Measurements from ENCODE around the gene PSMG4. TPM values are rescaled to one million over a fixed set of nuclear protein-coding genes. Genes with fewer than 3 reads are reported as not detected.

Gene PSMG4
- total and polyA plus RNA-seq, 7 donors, result 18.6 to 31.3 (median 23.5) TPM

DNA sequence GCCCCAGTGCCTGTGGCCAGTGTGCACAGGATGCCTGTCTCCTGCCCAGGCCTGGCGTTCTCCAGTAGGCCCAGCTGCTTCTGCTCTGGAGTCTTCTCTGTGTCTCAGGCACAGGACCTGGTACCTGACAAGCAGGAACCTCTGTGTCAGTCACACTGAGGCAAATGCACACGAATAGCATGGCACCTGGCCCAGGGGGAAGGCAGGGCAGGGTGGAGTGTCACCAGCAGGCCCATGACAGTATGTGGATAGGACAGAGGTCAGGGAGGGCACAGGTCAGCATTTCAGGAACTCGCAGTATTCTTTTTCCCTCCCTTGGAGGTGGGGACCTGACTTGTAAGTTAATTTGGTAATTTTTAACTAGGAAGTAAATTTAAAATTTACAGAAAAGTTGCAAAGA lies 5.6 kb downstream of the PSMG4 start:
- Histone ChIP-seq H3K36me3 (ENCODE audit: insufficient read depth in 1 of 2, low read depth in 1 of 2) (peaks cover 0 to 25% of the 10 kb centered on the region in 2 donors), H3K4me1 (peaks cover 50% of the 10 kb centered on the region), H3K4me3 (no peak overlapping the region), H3K27ac (no peak overlapping the region), H3K9me3 (no peaks in the 10 kb centered on the region), H3K27me3 (ENCODE audit: insufficient read depth in 3 of 3, low read length in 2 of 3) (no peaks in the 10 kb centered on the region)
- DNase-seq (no peak), ATAC-seq (no peak)
- 71 to 78% (median 73%) methylated on average over 3 of the region's 3 CpGs for WGBS, 3 donors
- intact Hi-C loops (cut with DNase I), result no loop called here
- TF ChIP-seq, protein P1, sequence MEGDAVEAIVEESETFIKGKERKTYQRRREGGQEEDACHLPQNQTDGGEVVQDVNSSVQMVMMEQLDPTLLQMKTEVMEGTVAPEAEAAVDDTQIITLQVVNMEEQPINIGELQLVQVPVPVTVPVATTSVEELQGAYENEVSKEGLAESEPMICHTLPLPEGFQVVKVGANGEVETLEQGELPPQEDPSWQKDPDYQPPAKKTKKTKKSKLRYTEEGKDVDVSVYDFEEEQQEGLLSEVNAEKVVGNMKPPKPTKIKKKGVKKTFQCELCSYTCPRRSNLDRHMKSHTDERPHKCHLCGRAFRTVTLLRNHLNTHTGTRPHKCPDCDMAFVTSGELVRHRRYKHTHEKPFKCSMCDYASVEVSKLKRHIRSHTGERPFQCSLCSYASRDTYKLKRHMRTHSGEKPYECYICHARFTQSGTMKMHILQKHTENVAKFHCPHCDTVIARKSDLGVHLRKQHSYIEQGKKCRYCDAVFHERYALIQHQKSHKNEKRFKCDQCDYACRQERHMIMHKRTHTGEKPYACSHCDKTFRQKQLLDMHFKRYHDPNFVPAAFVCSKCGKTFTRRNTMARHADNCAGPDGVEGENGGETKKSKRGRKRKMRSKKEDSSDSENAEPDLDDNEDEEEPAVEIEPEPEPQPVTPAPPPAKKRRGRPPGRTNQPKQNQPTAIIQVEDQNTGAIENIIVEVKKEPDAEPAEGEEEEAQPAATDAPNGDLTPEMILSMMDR (IDR thresholded peaks at IDR 0.05), result no peak

DNA sequence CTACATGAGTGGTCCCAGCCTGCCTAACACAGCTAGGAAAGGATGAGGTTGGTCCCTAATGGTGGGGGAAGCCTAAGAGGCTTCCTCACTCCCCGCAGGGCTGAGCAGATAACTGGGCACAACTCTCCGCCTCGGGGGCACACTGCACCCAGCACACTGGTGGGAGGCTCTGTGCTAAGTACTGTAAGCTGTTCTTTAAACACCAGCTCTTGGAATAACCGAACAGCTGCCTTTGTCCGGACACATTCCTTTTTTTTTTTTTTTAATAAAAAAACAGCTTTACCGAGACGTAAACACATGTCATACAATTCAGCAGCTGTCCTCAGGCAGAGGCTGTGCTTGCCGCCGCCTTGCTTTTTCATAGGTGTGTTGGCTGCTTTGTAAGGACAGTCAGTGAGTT lies 6.9 kb downstream of the PSMG4 start:
- intact Hi-C loops (cut with DNase I), result no loop called here
- Histone ChIP-seq H3K27ac (no peak overlapping the region), H3K27me3 (ENCODE audit: insufficient read depth in 3 of 3, low read length in 2 of 3) (no peaks in the 10 kb centered on the region), H3K4me1 (peaks cover 41% of the 10 kb centered on the region), H3K4me3 (no peak overlapping the region), H3K9me3 (no peaks in the 10 kb centered on the region), H3K36me3 (ENCODE audit: insufficient read depth in 1 of 2, low read depth in 1 of 2) (peaks cover 0 to 38% of the 10 kb centered on the region in 2 donors)
- ATAC-seq, result no peak
- WGBS, 3 donors, result 52 to 58% (median 54%) methylated on average over 9 of the region's 9 CpGs
- no peak for DNase-seq
- TF ChIP-seq, protein P1 (IDR thresholded peaks at IDR 0.05), result no peak

DNA sequence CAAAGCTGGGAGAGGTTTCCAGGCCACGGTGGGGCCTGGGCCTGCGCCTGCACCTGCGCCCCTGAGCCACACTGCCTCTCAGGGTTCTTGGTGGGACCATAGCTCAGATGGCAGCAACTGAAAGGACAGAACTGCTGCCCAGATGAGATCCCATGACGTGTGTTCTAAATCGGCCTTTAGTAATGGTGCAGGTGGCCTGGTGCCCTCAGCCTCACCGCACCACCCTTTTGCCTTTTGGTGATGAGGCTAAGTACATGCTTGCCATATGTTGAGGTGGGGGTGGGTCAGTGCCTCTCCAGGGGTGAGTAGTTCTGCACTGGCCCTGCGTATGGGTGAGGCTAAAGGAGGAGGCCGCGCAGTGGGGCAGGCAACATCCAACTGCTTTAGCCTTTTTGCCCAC lies 7.4 kb downstream of the PSMG4 start:
- peaks cover 36% of the 10 kb centered on the region for H3K4me1 ChIP-seq
- no peak for ATAC-seq
- H3K9me3 ChIP-seq, result no peaks in the 10 kb centered on the region
- peaks cover 0 to 43% of the 10 kb centered on the region in 2 donors for H3K36me3 ChIP-seq (ENCODE audit: insufficient read depth in 1 of 2, low read depth in 1 of 2)
- intact Hi-C loops (cut with DNase I), result no loop called here
- no peaks in the 10 kb centered on the region for H3K27me3 ChIP-seq (ENCODE audit: insufficient read depth in 3 of 3, low read length in 2 of 3)
- no peak for DNase-seq
- no peak overlapping the region for H3K27ac ChIP-seq
- H3K4me3 ChIP-seq, result no peak overlapping the region
- TF ChIP-seq, protein P1 (IDR thresholded peaks at IDR 0.05), result no peak
- 36 to 64% (median 45%) methylated on average over 8 to 9 of the region's 9 CpGs for WGBS, 3 donors

DNA sequence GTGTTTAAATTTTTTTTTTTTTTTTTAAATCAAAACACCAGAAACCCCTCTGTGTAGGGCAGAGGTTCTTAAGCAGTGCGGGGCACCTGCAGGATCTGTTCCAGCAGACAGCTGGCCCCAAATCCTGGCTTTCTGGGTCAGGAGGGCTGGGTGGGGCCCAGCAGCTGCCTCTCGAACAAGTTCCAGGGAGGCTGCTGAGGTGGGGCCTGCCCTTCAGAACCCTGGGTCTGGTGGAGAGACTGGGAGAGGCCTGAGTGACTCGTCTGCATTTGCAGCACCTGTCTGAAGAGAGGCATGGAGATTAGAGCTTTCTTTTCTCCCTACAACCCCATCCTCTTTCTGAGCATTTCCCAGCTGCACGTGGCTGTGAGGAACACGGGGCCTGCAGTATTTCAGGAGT lies 8.4 kb downstream of the PSMG4 start:
- intact Hi-C loops (cut with DNase I), result no loop called here
- Histone ChIP-seq H3K4me3 (no peak overlapping the region), H3K36me3 (ENCODE audit: insufficient read depth in 1 of 2, low read depth in 1 of 2) (peaks cover 0 to 53% of the 10 kb centered on the region in 2 donors), H3K27ac (no peak overlapping the region), H3K4me1 (peaks cover 26% of the 10 kb centered on the region), H3K27me3 (ENCODE audit: insufficient read depth in 3 of 3, low read length in 2 of 3) (no peaks in the 10 kb centered on the region), H3K9me3 (no peaks in the 10 kb centered on the region)
- no peak for ATAC-seq
- DNase-seq, result no peak
- TF ChIP-seq, protein P1 (IDR thresholded peaks at IDR 0.05), result no peak
- WGBS, 3 donors, result 60 to 66% (median 61%) methylated on average over 5 of the region's 5 CpGs

DNA sequence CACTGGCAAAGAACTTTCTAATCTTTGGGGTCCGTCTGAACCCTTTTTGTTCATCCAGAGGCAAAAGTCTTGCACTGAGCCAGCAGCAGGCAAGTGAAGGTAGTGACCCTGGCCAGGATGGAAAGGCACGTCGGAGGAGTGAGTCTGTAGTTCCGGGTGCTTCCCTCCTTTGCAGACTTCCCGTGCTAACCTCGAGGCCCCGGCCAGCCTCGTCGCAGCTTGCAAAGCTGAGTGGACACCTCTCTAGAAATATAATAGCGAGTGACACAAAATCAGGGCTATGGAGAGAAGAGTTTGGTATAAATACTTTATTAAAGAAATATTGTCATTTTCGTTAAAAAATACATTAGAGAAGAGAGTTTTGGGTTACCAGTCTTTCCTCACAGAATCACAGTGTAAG lies 9.9 kb downstream of the PSMG4 start:
- Histone ChIP-seq H3K36me3 (ENCODE audit: insufficient read depth in 1 of 2, low read depth in 1 of 2) (peaks cover 0 to 57% of the 10 kb centered on the region in 2 donors), H3K4me3 (no peak overlapping the region), H3K9me3 (no peaks in the 10 kb centered on the region), H3K27me3 (ENCODE audit: insufficient read depth in 3 of 3, low read length in 2 of 3) (no peaks in the 10 kb centered on the region), H3K4me1 (peaks cover 13% of the 10 kb centered on the region), H3K27ac (no peak overlapping the region)
- TF ChIP-seq, protein P1 (IDR thresholded peaks at IDR 0.05), result no peak
- DNase-seq, result no peak
- ATAC-seq, result no peak
- WGBS, 3 donors, result 78 to 80% (median 78%) methylated on average over 11 of the region's 11 CpGs
- intact Hi-C loops (cut with DNase I), result no loop called here

All from psoas muscle (tissue), 8 donors.